Right hindlimb (tissue), 1 donor: ENCODE measurements around the gene HLA-A.
"Not testable (repeated sequence)": the region's sequence is repeated elsewhere in the genome, so short reads cannot be mapped to it uniquely, and the experiment has no call there.

Experiments
- DNase-seq: peaks from one replicate; pipeline ENCODE4 v3.0.0-alpha.2; 2018

HLA-A gene

DNA sequence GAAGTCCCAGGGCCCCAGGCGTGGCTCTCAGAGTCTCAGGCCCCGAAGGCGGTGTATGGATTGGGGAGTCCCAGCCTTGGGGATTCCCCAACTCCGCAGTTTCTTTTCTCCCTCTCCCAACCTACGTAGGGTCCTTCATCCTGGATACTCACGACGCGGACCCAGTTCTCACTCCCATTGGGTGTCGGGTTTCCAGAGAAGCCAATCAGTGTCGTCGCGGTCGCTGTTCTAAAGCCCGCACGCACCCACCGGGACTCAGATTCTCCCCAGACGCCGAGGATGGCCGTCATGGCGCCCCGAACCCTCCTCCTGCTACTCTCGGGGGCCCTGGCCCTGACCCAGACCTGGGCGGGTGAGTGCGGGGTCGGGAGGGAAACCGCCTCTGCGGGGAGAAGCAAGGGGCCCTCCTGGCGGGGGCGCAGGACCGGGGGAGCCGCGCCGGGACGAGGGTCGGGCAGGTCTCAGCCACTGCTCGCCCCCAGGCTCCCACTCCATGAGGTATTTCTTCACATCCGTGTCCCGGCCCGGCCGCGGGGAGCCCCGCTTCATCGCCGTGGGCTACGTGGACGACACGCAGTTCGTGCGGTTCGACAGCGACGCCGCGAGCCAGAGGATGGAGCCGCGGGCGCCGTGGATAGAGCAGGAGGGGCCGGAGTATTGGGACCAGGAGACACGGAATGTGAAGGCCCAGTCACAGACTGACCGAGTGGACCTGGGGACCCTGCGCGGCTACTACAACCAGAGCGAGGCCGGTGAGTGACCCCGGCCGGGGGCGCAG is at the start of gene HLA-A:
Gene HLA-A (plus strand): TSS at position 258 of the 778 bp plus-strand sequence. CDS start 22 bp downstream, at position 280.
- DNase-seq, result peak; percentile 93

- DNase-seq, result no peak
These were observed 49.6 kb upstream of the HLA-A start for GRCh38 chr6:29892696-29893095.

- no peak for DNase-seq
These were observed 43.1 kb upstream of the HLA-A start for GRCh38 chr6:29899281-29899680.

- DNase-seq, result no peak
These were observed 37.0 kb upstream of the HLA-A start for GRCh38 chr6:29905286-29905685.

DNA sequence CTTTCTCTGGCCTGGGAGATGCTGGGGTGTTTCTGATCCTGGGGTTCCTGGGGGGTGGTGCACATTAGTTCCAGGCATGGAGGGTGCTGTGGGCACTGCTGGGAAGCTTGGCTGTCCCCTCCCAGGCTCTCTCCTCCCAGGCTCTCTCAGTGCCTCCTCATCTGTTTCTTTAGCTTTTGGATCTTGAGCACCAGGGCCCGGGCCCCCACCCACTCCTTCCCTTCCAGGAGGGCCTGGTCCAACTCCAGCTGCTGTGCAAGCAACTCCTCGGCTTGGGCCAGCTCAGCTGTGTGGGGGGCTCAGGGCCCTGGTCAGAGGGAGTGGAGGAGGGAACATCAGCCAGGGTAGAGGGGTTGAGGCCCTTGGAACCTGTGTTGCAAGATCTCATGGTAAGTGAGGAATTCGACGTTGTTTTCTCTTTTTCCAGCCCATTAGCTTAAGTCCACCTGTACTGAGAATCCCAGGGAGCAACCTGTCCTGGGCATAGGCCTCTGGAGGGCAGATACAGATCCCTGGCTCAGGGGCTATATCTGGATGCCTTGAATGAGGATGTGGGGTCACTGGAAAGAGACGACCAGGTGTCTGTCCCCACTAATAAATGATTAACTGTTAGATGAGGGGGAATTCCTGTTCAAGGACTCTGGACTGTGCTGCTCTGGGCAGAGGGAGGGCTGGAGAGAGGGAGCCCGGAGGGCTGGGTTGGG is 34.5 kb upstream of the HLA-A start:
- no peak for DNase-seq

GRCh38 chr6:29908341-29908662 is 34.0 kb upstream of the HLA-A start:
- DNase-seq, result no peak

DNA sequence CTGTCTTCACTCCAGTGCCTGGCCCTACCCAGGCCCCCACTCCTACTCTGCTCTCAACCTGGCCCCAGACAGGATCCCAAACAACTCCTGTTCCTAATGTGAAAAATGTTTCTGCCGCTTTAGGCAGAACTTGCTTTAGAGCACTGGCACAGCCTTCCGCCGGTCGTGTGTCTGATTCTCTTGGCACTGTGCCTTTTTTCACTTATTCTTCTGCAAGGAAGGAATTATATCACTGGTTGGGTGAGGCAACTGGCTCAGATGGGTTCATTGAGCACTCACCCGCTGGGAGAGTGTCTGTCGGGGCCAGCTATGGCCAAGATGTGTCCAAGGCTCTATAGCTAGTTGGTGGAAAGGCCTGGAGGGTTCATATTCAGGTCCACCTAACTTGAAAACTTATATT is 33.6 kb upstream of the HLA-A start:
- DNase-seq, result no peak

DNA sequence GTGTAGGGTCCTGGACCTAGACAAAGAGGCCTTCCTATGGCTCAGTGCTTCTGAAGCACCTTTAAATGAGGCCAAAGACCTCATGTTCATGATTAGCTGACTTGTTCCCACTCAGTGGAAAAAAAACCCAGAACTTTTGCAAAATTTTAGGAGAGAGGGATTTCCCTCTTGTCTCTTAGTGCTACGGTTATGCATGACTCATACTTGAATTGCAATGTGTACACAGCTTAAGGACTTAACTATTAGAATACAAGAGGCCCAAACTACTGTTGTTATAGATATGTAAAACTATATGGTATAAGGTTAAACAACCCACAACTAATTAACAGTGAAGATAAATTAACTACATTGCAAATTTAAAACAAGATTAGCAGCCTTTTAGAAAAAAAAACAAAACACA is 32.3 kb upstream of the HLA-A start:
- no peak for DNase-seq

- no peak for DNase-seq
These were observed 29.5 kb upstream of the HLA-A start for GRCh38 chr6:29912840-29913239.

GRCh38 chr6:29916741-29917140 is 25.6 kb upstream of the HLA-A start:
- DNase-seq, result no peak

- no peak for DNase-seq
These were observed 24.5 kb upstream of the HLA-A start for GRCh38 chr6:29917857-29918256.

DNA sequence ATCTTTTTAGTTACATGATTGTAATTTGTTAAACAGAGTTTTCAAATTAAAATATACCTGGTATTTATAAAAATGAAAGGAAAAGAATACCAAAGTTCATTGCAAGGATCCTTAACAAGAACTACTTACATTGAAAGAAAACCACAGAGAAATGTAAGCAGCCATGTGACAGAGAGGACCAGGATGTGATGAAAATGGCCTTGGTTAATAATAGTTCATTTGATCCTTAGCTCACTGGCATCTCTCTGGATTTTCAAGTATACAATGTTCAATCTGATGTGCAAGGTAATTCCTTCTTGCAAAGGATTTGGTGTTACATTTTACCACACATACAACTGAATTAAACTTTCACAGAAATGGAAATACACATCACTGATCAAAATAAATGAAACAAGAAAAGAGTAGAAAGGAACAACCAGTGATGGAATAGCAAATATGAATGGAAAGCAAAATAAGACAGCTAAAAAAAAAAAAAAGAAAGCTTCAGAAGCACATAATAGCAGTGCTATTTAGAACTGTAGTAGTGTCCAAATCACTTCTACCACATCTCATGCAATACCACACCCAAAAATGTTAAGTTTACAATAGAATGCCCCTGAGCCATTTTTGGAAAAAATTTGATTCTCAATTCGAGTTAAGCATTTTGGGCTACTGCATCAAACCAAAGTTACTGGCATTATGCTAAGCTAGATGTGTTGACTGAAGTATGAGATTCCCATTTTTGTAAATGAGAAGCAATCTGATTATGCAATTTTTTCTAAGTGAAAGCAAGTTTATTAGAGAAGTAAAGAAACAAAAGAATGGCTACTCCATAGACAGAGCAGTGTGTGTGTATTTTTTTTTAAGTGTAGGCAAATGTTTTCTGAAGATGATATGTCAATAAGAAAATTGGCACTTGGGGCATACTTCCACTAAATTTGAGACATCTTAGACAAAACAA is 22.6 kb upstream of the HLA-A start:
- no peak for DNase-seq

DNA sequence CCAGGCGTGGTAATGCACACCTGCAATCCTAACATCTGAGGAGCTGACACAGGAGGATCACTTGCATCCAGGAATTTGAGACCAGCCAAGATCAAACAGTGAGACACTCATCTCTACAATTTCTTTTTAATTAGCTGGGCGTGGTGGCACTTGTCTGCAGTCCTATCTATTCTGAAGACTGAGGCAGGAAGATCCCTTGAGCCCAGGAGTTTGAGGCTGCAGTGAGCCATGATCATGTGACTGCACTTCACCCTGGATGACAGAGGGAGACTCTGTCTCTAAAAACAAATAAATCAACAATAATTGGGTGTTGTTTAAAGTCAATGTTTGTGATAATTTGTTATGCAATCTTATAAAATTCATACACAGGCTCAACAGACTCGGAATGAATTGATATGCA is 18.0 kb upstream of the HLA-A start:
- DNase-seq, result no peak

DNA sequence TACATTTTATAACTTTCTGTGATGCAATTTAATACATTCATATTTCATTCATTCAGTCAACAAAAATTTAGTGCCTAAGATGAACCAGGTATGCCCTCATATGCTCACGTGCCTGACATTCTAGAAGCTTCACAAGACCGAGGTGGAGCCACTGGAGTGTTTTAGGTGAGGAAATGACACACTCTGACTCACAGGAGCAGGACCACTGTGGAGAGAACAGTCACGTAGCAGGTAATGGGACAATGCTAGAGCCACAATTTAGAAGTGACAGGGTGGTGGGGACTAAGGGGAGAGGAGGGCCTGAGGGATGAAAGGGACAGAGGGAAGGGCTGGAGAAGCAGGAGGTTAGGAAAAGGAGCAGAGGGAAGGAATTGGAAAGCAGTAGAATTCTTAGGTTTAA is 17.6 kb upstream of the HLA-A start:
- no peak for DNase-seq

- DNase-seq, result no peak
These were observed 17.0 kb upstream of the HLA-A start for GRCh38 chr6:29925321-29925720.

DNA sequence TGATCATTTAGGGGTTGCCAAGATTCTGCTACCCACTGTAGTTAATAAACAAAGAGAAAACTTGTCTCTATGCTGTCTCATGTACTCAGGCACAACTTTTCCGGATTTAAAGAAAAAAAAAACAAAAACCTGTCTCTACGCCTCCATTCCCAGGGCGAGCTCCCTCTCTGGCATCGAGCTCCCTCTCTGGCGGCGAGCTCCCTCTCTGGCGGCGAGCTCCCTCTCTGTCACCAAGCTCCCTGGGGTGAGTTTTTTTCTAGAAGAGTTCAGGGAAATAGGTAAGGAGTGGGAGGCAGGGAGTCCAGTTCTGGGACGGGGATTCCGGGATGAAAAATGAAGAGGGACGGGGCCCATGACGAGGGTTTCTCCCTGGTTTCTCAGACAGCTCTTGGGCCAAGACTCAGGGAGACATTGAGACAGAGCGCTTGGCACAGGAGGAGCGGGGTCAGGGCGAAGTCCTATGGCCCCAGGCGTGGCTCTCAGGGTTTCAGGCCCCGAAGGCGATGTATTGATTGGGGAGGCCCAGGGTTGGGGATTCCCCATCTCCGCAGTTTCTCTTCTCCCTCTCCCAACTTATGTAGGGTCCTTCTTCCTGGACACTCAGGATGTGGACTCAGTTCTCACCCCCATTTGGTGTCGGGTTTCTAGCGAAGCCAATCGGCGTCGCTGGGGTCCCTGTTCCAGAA is 16.5 kb upstream of the HLA-A start:
- no peak for DNase-seq

- peak; percentile 80 for DNase-seq
These were observed 15.7 kb upstream of the HLA-A start for GRCh38 chr6:29926413-29927274.

DNA sequence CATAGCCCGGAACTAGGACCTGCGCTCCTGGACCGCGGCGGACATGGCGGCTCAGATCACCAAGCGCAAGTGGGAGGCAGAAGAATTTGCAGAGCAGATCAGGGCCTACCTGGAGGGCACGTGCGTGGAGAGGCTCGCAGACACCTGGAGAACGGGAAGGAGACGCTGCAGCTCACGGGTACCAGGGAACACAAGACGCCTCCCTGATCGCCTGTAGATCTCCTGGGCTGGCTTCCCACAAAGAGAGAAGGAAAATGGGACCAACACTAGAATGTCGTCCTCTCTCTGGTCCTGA is 15.1 kb upstream of the HLA-A start:
- no peak for DNase-seq

GRCh38 chr6:29927841-29928388 is 14.4 kb upstream of the HLA-A start:
- DNase-seq, result no peak

DNA sequence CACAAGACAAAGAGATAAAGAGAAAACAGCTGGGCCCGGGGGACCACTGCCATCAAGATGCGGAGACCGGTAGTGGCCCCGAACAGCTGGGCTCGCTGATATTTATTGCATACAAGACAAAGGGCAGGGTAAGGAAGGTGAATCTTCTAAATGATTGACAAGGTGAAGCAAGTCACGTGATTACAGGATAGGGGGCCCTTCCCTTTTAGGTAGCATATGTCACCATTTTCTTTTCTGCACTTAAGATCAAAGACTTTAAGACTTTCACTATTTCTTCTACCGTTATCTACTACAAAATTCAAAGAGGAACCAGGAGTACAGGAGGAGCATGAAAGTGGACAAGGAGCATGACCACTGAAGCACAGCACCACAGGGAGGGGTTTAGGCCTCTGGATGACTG is 12.3 kb upstream of the HLA-A start:
- not testable (repeated sequence) for DNase-seq

GRCh38 chr6:29933955-29934354 is 8.4 kb upstream of the HLA-A start:
- no peak for DNase-seq
